HCT116 (cell line): ENCODE results near the gene LRRC34. TPM values are rescaled to one million over a fixed set of nuclear protein-coding genes. Genes with fewer than 3 reads are reported as not detected.

ENCODE experiments used
- ATAC-seq: fragments of 200-7000 bp; cut with Tn5 transposase; 2 replicates; pipeline ENCODE4 v1.9.1; 2020; ENCODE audit warnings: mild to moderate bottlenecking, moderate library complexity
- BruUV-seq: library from RNA; stranded (reverse); fragments of 400-500 nt; replicated peaks from 2 replicates; lab custom pipeline; 2021; lab: Mats Ljungman, UMichigan
- CTCF ChIA-PET: fragments of 300-600 bp; sonication (Branson Sonifier 250); formaldehyde crosslinking; loops from one replicate; lab custom pipeline; 2021; ENCODE audit warnings: antibody characterized with exemption; lab: Charles Lee
- POLR2A ChIA-PET: fragments of 300-600, 350-600 bp; sonication (Branson Sonifier 250); formaldehyde crosslinking; loops from one replicate; lab custom pipeline; 2021; ENCODE audit warnings: antibody characterized with exemption; lab: Charles Lee
- RAD21 ChIA-PET, 2 experiments: fragments of 300-600 bp; sonication (Branson Sonifier 250); formaldehyde crosslinking; loops; one replicate each; lab custom pipeline; 2023; ENCODE audit warnings: low total read pairs in 2 of 2; ENCODE audit not compliant: uncharacterized antibody in 2 of 2, unreplicated experiment in 2 of 2, low non-redundant PET in 1 of 2; lab: Charles Lee
- DNase-seq: peaks from one replicate; pipeline ENCODE4 v3.0.0-alpha.2; 2010; ENCODE audit warnings: low read depth, low spot score
- H2AFZ ChIP-seq: fragments of 200-600 bp; shearing (Covaris generic), sonication (generic); 2 replicates; pipeline ENCODE4 v1.6.1; 2017; ENCODE audit warnings: low read depth, mixed run types, mixed read lengths, antibody characterized with exemption, low read length; ENCODE audit not compliant: poor library complexity, severe bottlenecking
- H3K27ac ChIP-seq: 2 replicates; pipeline ENCODE4 v1.5.1; 2012; ENCODE audit warnings: low read depth, low read length
- H3K27me3 ChIP-seq: fragments of 200-600 bp; sonication (generic); 2 replicates; pipeline ENCODE4 v1.6.1; 2016; ENCODE audit warnings: mixed run types, low read length, mixed read lengths; ENCODE audit not compliant: insufficient read depth
- H3K36me3 ChIP-seq, 2 experiments: fragments of 200-500 bp in 1 of 2; fragments of 200-600 bp in 1 of 2; sonication (Bioruptor generic) in 1 of 2; sonication (generic) in 1 of 2; 2 replicates each; pipeline versions ENCODE4 v1.5.1 to v1.6.1; 2014 to 2016; ENCODE audit warnings: low read length in 2 of 2, inconsistent platforms in 1 of 2, mixed read lengths in 1 of 2, mixed run types in 1 of 2; ENCODE audit not compliant: insufficient read depth in 2 of 2, control insufficient read depth in 1 of 2
- H3K4me1 ChIP-seq, 2 experiments: fragments of 200-600 bp in 1 of 2; sonication (generic) in 1 of 2; 2 replicates each; pipeline versions ENCODE4 v1.5.1 to v1.6.1; 2012 to 2017; ENCODE audit warnings: low read length in 2 of 2, inconsistent platforms in 1 of 2, mild to moderate bottlenecking in 1 of 2, mixed read lengths in 1 of 2, mixed run types in 1 of 2, moderate library complexity in 1 of 2; ENCODE audit not compliant: insufficient read depth in 2 of 2, control insufficient read depth in 1 of 2
- H3K4me2 ChIP-seq: fragments of 200-600 bp; sonication (generic); 2 replicates; pipeline ENCODE4 v1.6.1; 2017; ENCODE audit warnings: mixed run types, low read length, mixed read lengths
- H3K4me3 ChIP-seq, 2 experiments: fragments of 200-600 bp in 1 of 2; sonication (generic) in 1 of 2; replicated peaks in 1 of 2; 2 replicates each; pipeline ENCODE4 v1.5.1; 2011 to 2016; ENCODE audit warnings: low read length in 2 of 2, control low read depth in 1 of 2, low read depth in 1 of 2, mild to moderate bottlenecking in 1 of 2, mixed read lengths in 1 of 2, mixed run types in 1 of 2
- H3K79me2 ChIP-seq: fragments of 200-600 bp; sonication (generic); 2 replicates; pipeline ENCODE4 v1.6.1; 2017; ENCODE audit warnings: mild to moderate bottlenecking, mixed run types, low read length, moderate library complexity, mixed read lengths; ENCODE audit not compliant: insufficient read depth
- H3K9ac ChIP-seq: fragments of 200-600 bp; sonication (generic); 2 replicates; pipeline ENCODE4 v1.6.1; 2016; ENCODE audit warnings: low read length, mixed read lengths
- H3K9me2 ChIP-seq: fragments of 200-600 bp; sonication (generic), shearing (Covaris generic); 2 replicates; pipeline ENCODE4 v1.6.1; 2017; ENCODE audit warnings: mixed run types, mild to moderate bottlenecking, moderate library complexity; ENCODE audit not compliant: insufficient read depth
- H3K9me3 ChIP-seq, 2 experiments: fragments of 200-500 bp in 1 of 2; fragments of 200-600 bp in 1 of 2; sonication (Bioruptor generic) in 1 of 2; sonication (generic) in 1 of 2; 2 replicates each; pipeline ENCODE4 v1.6.1; 2014 to 2017; ENCODE audit warnings: low read length in 2 of 2, mixed read lengths in 2 of 2, inconsistent platforms in 1 of 2, low read depth in 1 of 2, mild to moderate bottlenecking in 1 of 2, mixed run types in 1 of 2, moderate library complexity in 1 of 2; ENCODE audit not compliant: control insufficient read depth in 1 of 2, insufficient read depth in 1 of 2
- H4K20me1 ChIP-seq: fragments of 200-600 bp; sonication (generic), shearing (Covaris generic); 2 replicates; pipeline ENCODE4 v1.6.1; 2017; ENCODE audit warnings: mixed run types, mild to moderate bottlenecking, moderate library complexity; ENCODE audit not compliant: insufficient read depth
- ATF3 ChIP-seq: IDR thresholded peaks from 2 replicates; pipeline ENCODE4 v1.6.1; 2012
- CEBPB ChIP-seq: IDR thresholded peaks from 2 replicates; pipeline ENCODE4 v1.6.1; 2012; ENCODE audit warnings: low read depth
- CTCF ChIP-seq, 3 experiments: fragments of 200-600 bp in 1 of 3; sonication (generic) in 1 of 3; IDR thresholded peaks in 2 of 3; conservative IDR thresholded peaks in 1 of 3; 2 replicates each; pipeline ENCODE4 v1.5.1; 2012 to 2017; ENCODE audit warnings: low read depth in 2 of 3, low read length in 2 of 3, antibody characterized with exemption in 1 of 3, borderline replicate concordance in 1 of 3, control low read depth in 1 of 3, mild to moderate bottlenecking in 1 of 3, mixed read lengths in 1 of 3, mixed run types in 1 of 3, moderate library complexity in 1 of 3; ENCODE audit not compliant: insufficient read depth in 1 of 3
- ELF1 ChIP-seq: IDR thresholded peaks from 2 replicates; pipeline ENCODE4 v1.6.1; 2012; ENCODE audit warnings: low read depth, borderline replicate concordance
- EZH2 ChIP-seq: fragments of 200-600 bp; sonication (generic); IDR thresholded peaks from 2 replicates; pipeline ENCODE4 v1.6.1; 2017; ENCODE audit warnings: antibody characterized with exemption, mixed run types
- EZH2phosphoT487 ChIP-seq: fragments of 200-600 bp; IDR thresholded peaks from 2 replicates; pipeline ENCODE4 v1.6.1; 2018; ENCODE audit warnings: antibody characterized with exemption, borderline replicate concordance
- FOSL1 ChIP-seq: IDR thresholded peaks from 2 replicates; pipeline ENCODE4 v1.6.1; 2012; ENCODE audit warnings: low read depth
- JUND ChIP-seq: IDR thresholded peaks from 2 replicates; pipeline ENCODE4 v1.6.1; 2012
- MAX ChIP-seq: IDR thresholded peaks from 2 replicates; pipeline ENCODE4 v1.6.1; 2012
- POLR2A ChIP-seq: IDR thresholded peaks from 2 replicates; pipeline ENCODE4 v1.7.0; 2011; ENCODE audit warnings: borderline replicate concordance; ENCODE audit not compliant: insufficient read depth, insufficient read length; ENCODE audit errors: extremely low read depth
- POLR2AphosphoS5 ChIP-seq: IDR thresholded peaks from 2 replicates; pipeline ENCODE4 v1.6.1; 2011; ENCODE audit warnings: mild to moderate bottlenecking, low read depth, low read length, moderate library complexity
- RAD21 ChIP-seq: IDR thresholded peaks from 2 replicates; pipeline ENCODE4 v1.6.1; 2012; ENCODE audit warnings: low read depth, mild to moderate bottlenecking
- REST ChIP-seq: IDR thresholded peaks from 2 replicates; pipeline ENCODE4 v1.6.1; 2012; ENCODE audit warnings: low read depth
- SIN3A ChIP-seq: IDR thresholded peaks from 2 replicates; pipeline ENCODE4 v1.6.1; 2012; ENCODE audit warnings: low read depth
- SP1 ChIP-seq: IDR thresholded peaks from 2 replicates; pipeline ENCODE4 v1.6.1; 2012; ENCODE audit warnings: low read depth
- SRF ChIP-seq: IDR thresholded peaks from 2 replicates; pipeline ENCODE4 v1.6.1; 2012; ENCODE audit warnings: low read depth
- TCF7L2 ChIP-seq: IDR thresholded peaks from 2 replicates; pipeline ENCODE4 v1.7.0; 2011; ENCODE audit warnings: borderline replicate concordance, inconsistent platforms; ENCODE audit not compliant: insufficient read depth, insufficient read length; ENCODE audit errors: extremely low read depth
- ZBTB33 ChIP-seq: IDR thresholded peaks from 2 replicates; pipeline ENCODE4 v1.6.1; 2011; ENCODE audit warnings: mild to moderate bottlenecking, low read length, moderate library complexity; ENCODE audit not compliant: insufficient replicate concordance; ENCODE audit errors: extremely low read depth
- ZNF274 ChIP-seq: fragments of 200-500 bp; sonication (Bioruptor generic); IDR thresholded peaks from 2 replicates; pipeline ENCODE4 v1.6.1; 2014; ENCODE audit warnings: mild to moderate bottlenecking, low read depth, low read length, inconsistent platforms
- intact Hi-C: fragments of 100-400 bp; cut with micrococcal nuclease; formaldehyde crosslinking; loops from 2 replicates; pipeline ENCODE4 v1.10.0; 2022
- total RNA-seq: library from RNA; stranded (reverse); gene quantifications from one replicate; pipeline ENCODE4 v1.2.1, GENCODE V29; 2021; ENCODE audit not compliant: unreplicated experiment

LRRC34 gene
- total RNA-seq, 1 experiment from 2014 or later, result not detected

- H2AFZ ChIP-seq, result no peak overlapping the region
- no peaks in the 10 kb centered on the region for H3K9me3 ChIP-seq
- intact Hi-C loops, result no loop called here
- H3K79me2 ChIP-seq, result no peaks in the 10 kb centered on the region
- POLR2A ChIA-PET, result no interaction called here
- H3K27ac ChIP-seq, result no peak overlapping the region
- H4K20me1 ChIP-seq, result no peaks in the 10 kb centered on the region
- no peaks in the 10 kb centered on the region for H3K9me2 ChIP-seq
- no peak overlapping the region for H3K4me2 ChIP-seq
- TF ChIP-seq ELF1 (no peak), SP1 (no peak), EZH2phosphoT487 (no peak), CEBPB (no peak), SRF (no peak), FOSL1 (no peak), TCF7L2 (no peak), MAX (no peak), ZNF274 (no peak), SIN3A (no peak), RAD21 (no peak), CTCF (IDR thresholded peaks at IDR 0.05 in 2 of 3, conservative IDR thresholded peaks at IDR 0.05 in 1 of 3; ENCODE audit: borderline replicate concordance in 1 of 3, insufficient read depth in 1 of 3, low read depth in 2 of 3, low read length in 2 of 3) (no peak), ZBTB33 (no peak), JUND (no peak), ATF3 (no peak), POLR2AphosphoS5 (no peak), EZH2 (no peak), POLR2A (no peak), REST (no peak)
- RAD21 ChIA-PET, result no interaction called here
- H3K4me1 ChIP-seq, result peaks cover 0 to 7% of the 10 kb centered on the region in 2 experiments; a peak in 2 of 4 replicates
- no peak overlapping the region for H3K4me3 ChIP-seq
- ATAC-seq (no peak), DNase-seq (no peak)
- BruUV-seq, result no TSS peak
- H3K36me3 ChIP-seq, result no peaks in the 10 kb centered on the region
- no peak overlapping the region for H3K9ac ChIP-seq
- CTCF ChIA-PET, result no interaction called here
- no peaks in the 10 kb centered on the region for H3K27me3 ChIP-seq
Measured at GRCh38 chr3:169842960-169843359, 30.3 kb upstream of the LRRC34 start.
